SK-N-SH treated with all-trans-retinoic acid at 6 μM for 48 hours (cell line): ENCODE data around the gene CORO7.

Experiments used
- CSDC2 ChIP-seq: fragments of 250-450 bp; sonication (Bioruptor Pico); IDR thresholded peaks from 2 replicates; pipeline ENCODE4 v1.5.0; 2020; ENCODE audit warnings: mild to moderate bottlenecking, moderate library complexity
- ISL1 ChIP-seq: fragments of 250-450 bp; sonication (Bioruptor Pico); IDR thresholded peaks from 2 replicates; pipeline ENCODE4 v2.1.2; 2022; ENCODE audit warnings: mild to moderate bottlenecking, moderate library complexity
- PATZ1 ChIP-seq: fragments of 250-450 bp; sonication (Bioruptor Pico); IDR thresholded peaks from 2 replicates; pipeline ENCODE4 v1.8.0; 2020; ENCODE audit warnings: mild to moderate bottlenecking, moderate library complexity, borderline replicate concordance
- POU6F1 ChIP-seq: fragments of 250-450 bp; sonication (Bioruptor Pico); IDR thresholded peaks from 2 replicates; pipeline ENCODE4 v1.8.0; 2021; ENCODE audit warnings: low read depth, mild to moderate bottlenecking, moderate library complexity, borderline replicate concordance
- RARB ChIP-seq: fragments of 250-450 bp; sonication (Bioruptor Pico); IDR thresholded peaks from 2 replicates; pipeline ENCODE4 v1.8.0; 2021; ENCODE audit warnings: mild to moderate bottlenecking, moderate library complexity
- SNAI2 ChIP-seq: fragments of 250-450 bp; sonication (Bioruptor Pico); IDR thresholded peaks from 2 replicates; pipeline ENCODE4 v1.5.0; 2020; ENCODE audit warnings: mild to moderate bottlenecking, moderate library complexity
- TCF4 ChIP-seq: fragments of 250-450 bp; sonication (Bioruptor Pico); IDR thresholded peaks from 2 replicates; pipeline ENCODE4 v1.8.0; 2021; ENCODE audit warnings: mild to moderate bottlenecking, moderate library complexity, borderline replicate concordance
- TOX ChIP-seq: fragments of 250-450 bp; sonication (Bioruptor Pico); IDR thresholded peaks from 2 replicates; pipeline ENCODE4 v1.8.0; 2021; ENCODE audit warnings: mild to moderate bottlenecking, moderate library complexity, borderline replicate concordance
- ZFP3 ChIP-seq: fragments of 250-450 bp; sonication (Bioruptor Pico); IDR thresholded peaks from 2 replicates; pipeline ENCODE4 v1.5.0; 2020; ENCODE audit warnings: mild to moderate bottlenecking, moderate library complexity
- ZFP30 ChIP-seq: fragments of 450-650 bp; formaldehyde crosslinking; IDR thresholded peaks from 2 replicates; pipeline ENCODE4 v1.5.0; 2022; ENCODE audit warnings: mild to moderate bottlenecking, moderate library complexity
- ZNF70 ChIP-seq: fragments of 450-650 bp; formaldehyde crosslinking; IDR thresholded peaks from 2 replicates; pipeline ENCODE4 v1.5.0; 2020; ENCODE audit warnings: mild to moderate bottlenecking, moderate library complexity

GRCh38 chr16:4336701-4337539, 79.5 kb downstream of the CORO7 start:
- TF ChIP-seq PATZ1 (CRISPR knock-in tag) (no peak), TOX (CRISPR knock-in tag) (no peak), CSDC2 (CRISPR knock-in tag) (no peak), ZFP3 (CRISPR knock-in tag) (no peak), ZFP30 (CRISPR knock-in tag) (no peak), TCF4 (CRISPR knock-in tag) (no peak), SNAI2 (CRISPR knock-in tag) (no peak), RARB (CRISPR knock-in tag) (no peak), ZNF70 (CRISPR knock-in tag) (no peak), ISL1 (no peak), POU6F1 (CRISPR knock-in tag) (no peak)
